ENCODE results near the gene RYR2. TPM values are rescaled to one million over a fixed set of nuclear protein-coding genes. Genes with fewer than 3 reads are reported as not detected.

Gene RYR2
- polyA plus RNA-seq, 1 of the 3 experiments (the other 2 are of a cell fraction), result under 0.01 TPM

- no peak for TF ChIP-seq TCF12 (IDR thresholded peaks at IDR 0.05)
Measured at GRCh38 chr1:237183963-237184540, 142.1 kb downstream of the RYR2 start (continued).

GRCh38 chr1:237186675-237187074 lies 144.7 kb downstream of the RYR2 start:
- H3K27me3 ChIP-seq (ENCODE audit: insufficient read depth), result no peaks in the 10 kb centered on the region
- H3K36me3 ChIP-seq (replicated peaks in 1 of 2; ENCODE audit: control insufficient read depth in 1 of 2, insufficient read depth in 2 of 2, low read length in 1 of 2), result no peaks in the 10 kb centered on the region
- H2AFZ ChIP-seq (ENCODE audit: low read depth), result no peak overlapping the region
- CTCF ChIA-PET, result interaction anchor here (1.0 kb wide), 2 partner anchors 15 to 145 kb away, joined by 3 read pairs; partner anchors contain the start of gene RYR2
- H3K9me3 ChIP-seq, result no peaks in the 10 kb centered on the region; the same call in 1 of the 2 replicates
- no peaks in the 10 kb centered on the region for H3F3A ChIP-seq (replicated peaks; ENCODE audit: insufficient read depth)
- TF ChIP-seq RCOR1 (IDR thresholded peaks at IDR 0.05; ENCODE audit: low read length) (no peak), NFIC (IDR thresholded peaks at IDR 0.05; ENCODE audit: borderline replicate concordance) (no peak), TEAD4 (IDR thresholded peaks at IDR 0.05; ENCODE audit: borderline replicate concordance, insufficient read depth) (no peak), CTCF (IDR thresholded peaks at IDR 0.05) (no peak), JUND (IDR thresholded peaks at IDR 0.05) (no peak), SMC3 (IDR thresholded peaks at IDR 0.05; ENCODE audit: low read depth, low read length) (no peak), GABPA (IDR thresholded peaks at IDR 0.05; ENCODE audit: low read depth) (no peak), POLR2AphosphoS5 (IDR thresholded peaks at IDR 0.05; ENCODE audit: low read depth, low read length) (no peak), ELF1 (IDR thresholded peaks at IDR 0.05) (no peak), FOXM1 (IDR thresholded peaks at IDR 0.05; ENCODE audit: low read depth) (no peak), MEF2A (IDR thresholded peaks at IDR 0.05; ENCODE audit: borderline replicate concordance, low read depth) (no peak), FOSL2 (IDR thresholded peaks at IDR 0.05; ENCODE audit: borderline replicate concordance, low read depth) (no peak), PBX3 (IDR thresholded peaks at IDR 0.05) (no peak), MXI1 (IDR thresholded peaks at IDR 0.05; ENCODE audit: low read depth, low read length) (no peak), FOXJ3 (CRISPR knock-in tag; IDR thresholded peaks at IDR 0.05) (no peak), CHD2 (IDR thresholded peaks at IDR 0.05; ENCODE audit: low read length, partially characterized antibody) (no peak), RAD21 (IDR thresholded peaks at IDR 0.05; ENCODE audit: low read length) (no peak), USF2 (IDR thresholded peaks at IDR 0.05; ENCODE audit: borderline replicate concordance, low read depth, low read length) (no peak), MAX (IDR thresholded peaks at IDR 0.05; ENCODE audit: low read depth) (no peak), EP300 (IDR thresholded peaks at IDR 0.05; ENCODE audit: borderline replicate concordance in 1 of 2, low read depth in 1 of 2, low read length in 1 of 2) (no peak)
- H3K9me2 ChIP-seq, result no peaks in the 10 kb centered on the region
- POLR2A ChIA-PET, result no interaction called here
- H3K4me2 ChIP-seq, result no peak overlapping the region
- H3K79me2 ChIP-seq (ENCODE audit: insufficient read depth), result no peaks in the 10 kb centered on the region
- no peaks in the 10 kb centered on the region for H4K20me1 ChIP-seq (ENCODE audit: insufficient read depth)
- no peak for DNase-seq
- no peak overlapping the region for H3K4me3 ChIP-seq (ENCODE audit: low read depth in 2 of 2, low read length in 1 of 2)
- H3K9ac ChIP-seq, result no peak overlapping the region
- no peak overlapping the region for H3K27ac ChIP-seq (ENCODE audit: low read depth in 2 of 2, low read length in 1 of 2)
- WGBS (ENCODE audit: low lambda C conversion rate), result 28% methylated on average over 8 of the region's 8 CpGs
- peaks cover 0 to 2% of the 10 kb centered on the region in 2 experiments; a peak in 1 of 4 replicates for H3K4me1 ChIP-seq (ENCODE audit: control insufficient read depth in 1 of 2, insufficient read depth in 2 of 2, low read depth in 1 of 2, low read length in 1 of 2)

Data from SK-N-SH (cell line).